HG03342 (cell line): ENCODE measurements around the gene KIF22.
"Not testable (repeated sequence)": the region's sequence is repeated elsewhere in the genome, so short reads cannot be mapped to it uniquely, and the experiment has no call there.

Experiments
- ATAC-seq: cut with Tn5 transposase; IDR thresholded peaks from one replicate; pipeline ENCODE4 v1.9.1; 2021; ENCODE audit warnings: mild to moderate bottlenecking, moderate library complexity; ENCODE audit not compliant: unreplicated experiment

Gene KIF22

DNA sequence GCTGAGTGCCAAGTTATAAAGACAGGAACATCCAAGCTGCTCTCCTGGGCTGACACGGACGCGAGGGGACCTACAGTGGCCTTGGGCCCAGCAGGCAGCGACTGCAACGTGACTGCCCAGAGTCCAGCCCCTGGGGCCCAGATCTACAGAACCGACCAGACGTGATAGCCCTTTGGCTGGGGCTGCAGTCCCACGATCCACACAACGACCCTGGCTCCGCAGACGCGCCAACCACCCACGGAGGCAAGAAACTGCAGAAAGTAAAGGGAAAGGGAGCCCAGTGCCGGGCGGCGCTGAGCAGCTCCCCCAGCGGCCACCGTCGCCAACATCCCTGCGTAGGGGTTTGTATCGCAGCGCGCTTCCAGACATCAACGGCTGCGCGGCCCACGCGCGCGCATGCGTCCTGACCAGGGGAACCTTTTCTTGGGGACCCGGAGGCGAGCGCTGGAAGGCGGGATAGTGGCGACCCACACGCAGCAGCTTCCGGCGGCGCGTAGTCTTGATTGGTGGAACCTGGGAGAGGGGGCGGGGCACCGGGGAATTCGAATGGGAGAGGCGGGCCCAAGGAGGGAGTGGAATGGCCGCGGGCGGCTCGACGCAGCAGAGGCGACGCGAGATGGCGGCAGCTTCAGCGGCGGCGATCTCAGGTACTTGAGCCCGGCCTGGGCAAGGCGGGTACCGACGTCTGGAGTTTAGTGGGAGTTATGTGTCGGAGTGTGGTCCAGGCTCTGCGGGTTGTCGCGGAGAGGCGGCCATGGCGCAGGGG is at the start of gene KIF22:
TSS of gene KIF22 (plus strand) at position 569 of the 766 bp plus-strand sequence. CDS start at position 578, 9 bp downstream.
- ATAC-seq, result peak; percentile 84

DNA sequence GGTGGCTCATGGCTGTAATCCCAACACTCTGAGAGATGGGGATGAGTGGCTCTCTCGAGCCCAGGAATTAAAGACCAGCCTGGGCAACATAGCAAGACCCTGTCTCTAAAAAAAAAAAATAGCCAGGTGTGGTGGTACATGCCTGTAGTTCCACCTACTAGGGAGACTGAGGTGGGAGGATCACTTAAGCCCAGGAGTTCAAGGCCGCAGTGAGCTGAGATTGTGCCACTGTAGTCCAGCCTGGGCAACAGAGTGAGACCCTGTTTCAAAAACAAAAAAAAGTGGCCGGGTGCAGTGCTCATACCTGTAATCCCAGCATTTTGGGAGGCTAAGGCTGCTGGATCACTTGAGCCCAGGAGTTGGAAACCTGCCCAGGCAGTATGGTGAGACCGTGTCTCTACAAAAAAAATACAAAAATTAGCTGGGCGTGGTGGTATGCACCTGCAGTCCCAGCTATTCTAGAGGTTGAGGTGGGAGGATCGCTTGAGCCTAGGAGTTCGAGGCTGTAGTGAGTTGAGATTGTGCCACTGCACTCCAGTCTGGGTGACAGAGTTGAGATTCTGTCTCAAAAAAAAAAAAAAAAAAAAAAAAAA is 47.8 kb upstream of the KIF22 start:
- ATAC-seq, result no peak

DNA sequence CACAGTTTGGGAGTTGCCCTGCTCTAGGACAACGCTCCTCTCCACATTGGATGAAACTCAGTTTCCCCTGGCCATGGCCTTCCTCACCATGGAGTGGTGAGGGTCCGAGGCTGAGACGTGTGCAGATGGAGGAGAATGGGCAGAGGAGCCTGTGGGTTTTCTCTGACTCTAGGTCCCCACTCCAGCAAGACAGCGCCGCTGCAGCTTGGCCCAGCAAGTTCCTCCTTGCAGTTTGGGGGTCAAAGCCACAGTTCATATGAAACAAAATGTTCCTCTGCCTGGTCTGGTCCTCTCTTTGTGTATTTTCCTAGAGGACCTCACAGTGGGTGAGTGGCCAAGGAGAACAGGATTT is 47.1 kb upstream of the KIF22 start:
- no peak for ATAC-seq

DNA sequence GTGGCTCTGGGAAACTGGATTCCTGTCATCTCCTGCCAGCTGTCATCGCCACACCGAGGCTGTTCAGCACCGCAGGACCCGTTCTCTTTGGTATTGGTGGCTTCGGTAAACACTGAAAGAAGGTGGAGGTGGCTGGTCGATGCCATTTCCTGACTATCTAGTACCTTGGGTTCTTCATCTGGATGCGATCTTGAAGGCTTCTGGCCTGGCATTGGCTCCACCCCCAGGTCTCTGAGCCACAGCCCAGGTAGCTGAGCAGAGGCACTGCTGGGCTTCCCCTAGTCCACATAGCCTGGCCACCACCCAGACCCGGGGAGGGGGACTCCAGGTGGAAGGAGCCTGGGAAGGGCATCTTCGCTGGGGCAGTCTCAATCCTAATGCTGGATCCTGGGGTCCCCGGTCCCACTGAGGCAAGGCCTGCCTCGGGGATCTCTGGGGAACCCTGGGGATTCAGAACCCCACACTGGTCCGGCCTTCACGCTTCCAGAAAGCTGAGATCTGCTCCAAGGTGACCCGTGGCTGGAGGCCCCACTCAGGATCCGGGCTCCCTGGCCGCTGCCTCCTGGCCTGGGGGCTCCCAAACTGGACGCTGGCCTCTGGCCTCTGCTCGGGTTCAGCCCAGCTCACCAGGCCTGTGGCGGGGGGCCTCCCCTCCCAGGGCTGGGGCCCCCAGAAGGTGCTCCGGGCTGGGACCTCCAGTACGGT is 46.6 kb upstream of the KIF22 start:
- no peak for ATAC-seq

GRCh38 chr16:29744541-29745101 is 45.9 kb upstream of the KIF22 start:
- ATAC-seq, result no peak

DNA sequence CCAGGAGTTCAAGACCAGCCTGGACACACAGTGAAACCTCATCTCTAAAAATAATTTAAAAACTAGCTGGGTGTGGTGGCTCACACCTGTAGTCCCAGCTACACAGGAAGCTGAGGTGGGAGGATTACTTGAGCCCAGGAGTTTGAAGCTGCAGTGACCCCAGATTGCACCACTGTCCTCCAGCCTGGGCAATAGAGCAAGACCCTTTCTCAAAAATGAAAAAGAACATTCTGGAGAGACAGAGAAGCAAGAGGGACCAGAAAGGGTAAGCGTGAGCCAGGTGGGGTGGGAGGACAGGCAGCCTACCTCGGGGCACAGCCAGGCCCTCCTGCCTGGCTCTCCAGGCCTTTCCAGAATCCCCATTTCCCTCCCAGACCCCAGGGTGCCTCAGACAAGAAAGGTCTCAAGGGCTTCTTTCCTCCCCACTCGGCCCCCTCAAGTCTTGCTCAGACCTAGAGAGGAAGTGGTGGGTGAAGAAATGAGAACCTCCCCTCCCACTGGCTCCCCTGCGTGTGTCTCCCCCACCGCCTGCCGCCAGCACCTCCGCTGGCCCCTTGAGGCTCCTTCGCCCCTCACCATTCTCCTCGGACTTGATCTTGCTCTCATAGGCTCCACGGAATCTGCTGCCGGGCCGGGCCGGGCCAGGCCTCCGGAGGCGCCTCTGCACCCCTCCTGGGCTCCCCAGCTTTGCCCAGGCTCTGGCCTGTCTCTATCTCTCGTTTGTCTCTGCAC is 45.3 kb upstream of the KIF22 start:
- peak; percentile 39 for ATAC-seq

DNA sequence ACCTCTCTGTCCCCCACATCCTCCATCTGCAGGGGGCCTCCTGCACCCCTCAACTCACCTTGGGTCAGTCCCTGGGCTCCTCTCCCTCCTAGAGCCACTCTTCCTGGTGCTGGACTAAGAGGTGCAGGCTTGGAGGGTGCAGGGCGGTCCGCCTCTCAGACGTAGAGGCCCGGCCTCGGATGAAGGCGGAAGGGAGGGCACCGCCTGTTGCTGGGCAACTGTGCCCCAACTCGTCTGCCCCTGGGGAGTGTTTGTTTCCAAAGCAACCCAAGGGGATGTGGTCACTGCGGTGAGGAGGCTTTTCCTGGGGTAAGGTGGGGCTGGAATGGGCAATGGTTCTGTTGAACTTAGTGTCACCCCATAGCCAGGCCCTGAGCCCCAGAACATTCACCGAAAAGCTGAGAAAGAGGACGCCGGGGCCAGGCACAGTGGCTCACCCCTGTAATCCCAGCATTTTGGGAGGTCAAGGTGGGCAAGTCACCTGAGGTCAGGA is 44.7 kb upstream of the KIF22 start, which contains the start of gene C16orf54:
TSS of gene C16orf54 (minus strand) at position 138 of the 493 bp plus-strand sequence. CDS start 1,039 bp downstream, outside the sequence.
- peak; percentile 74 for ATAC-seq

GRCh38 chr16:29746518-29746917 is 44.0 kb upstream of the KIF22 start:
- not testable (repeated sequence) for ATAC-seq

DNA sequence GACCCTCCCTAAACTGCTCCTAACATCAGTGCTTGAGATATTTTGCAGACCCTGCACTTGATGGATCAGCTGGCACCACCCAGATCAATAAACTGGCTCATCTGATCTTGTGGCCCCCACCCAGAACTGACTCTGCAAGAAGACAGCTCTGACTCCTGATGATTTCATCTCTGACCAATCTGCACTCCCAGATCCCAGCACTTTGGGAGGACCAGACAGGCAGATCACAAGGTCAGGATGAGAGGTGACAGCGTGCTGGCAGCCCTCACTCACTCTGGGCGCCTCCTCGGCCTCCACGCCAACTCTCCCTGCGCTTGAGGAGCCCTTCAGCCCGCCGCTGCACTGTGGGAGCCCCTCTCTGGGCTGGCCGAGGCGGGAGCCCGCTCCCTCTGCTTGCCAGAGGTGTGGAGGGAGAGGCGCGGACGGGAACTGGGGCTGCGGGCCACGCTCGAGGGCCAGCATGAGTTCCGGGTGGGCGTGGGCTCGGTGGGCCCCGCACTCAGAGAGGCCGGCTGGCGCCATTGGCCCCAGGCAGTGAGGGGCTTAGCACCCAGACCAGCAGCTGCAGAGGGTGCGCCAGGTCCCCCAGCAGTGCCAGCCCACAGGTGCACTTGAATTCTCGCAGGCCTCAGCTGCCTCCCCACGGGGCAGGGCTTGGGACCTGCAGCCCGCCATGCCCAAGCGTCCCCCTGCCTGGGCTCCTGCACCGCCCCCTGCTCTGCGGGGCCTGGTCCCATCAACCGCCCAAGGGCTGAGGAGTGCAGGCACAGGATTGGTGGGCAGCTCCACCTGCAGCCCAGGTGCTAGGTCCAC is 42.4 kb upstream of the KIF22 start:
- no peak for ATAC-seq

- not testable (repeated sequence) for ATAC-seq
Observed at GRCh38 chr16:29748760-29749149, 41.8 kb upstream of the KIF22 start.

DNA sequence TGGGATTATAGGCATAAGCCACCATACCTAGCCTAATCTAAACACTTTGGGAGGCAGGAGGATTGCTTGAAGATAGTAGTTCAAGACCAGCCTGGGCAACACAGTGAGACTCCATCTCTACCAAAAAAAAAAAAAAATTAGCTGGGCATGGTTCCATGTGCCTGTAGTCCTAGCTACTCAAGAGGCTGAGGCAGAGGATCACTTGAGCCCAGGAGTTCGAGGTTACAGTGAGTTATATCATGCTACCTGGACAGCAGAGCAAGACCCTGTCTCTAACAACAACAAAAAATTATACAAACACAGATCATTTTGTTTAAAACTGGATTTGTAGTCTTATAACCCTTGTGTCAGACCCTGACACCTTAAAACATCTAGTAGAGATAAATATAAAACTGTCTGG is 37.0 kb upstream of the KIF22 start:
- no peak for ATAC-seq

DNA sequence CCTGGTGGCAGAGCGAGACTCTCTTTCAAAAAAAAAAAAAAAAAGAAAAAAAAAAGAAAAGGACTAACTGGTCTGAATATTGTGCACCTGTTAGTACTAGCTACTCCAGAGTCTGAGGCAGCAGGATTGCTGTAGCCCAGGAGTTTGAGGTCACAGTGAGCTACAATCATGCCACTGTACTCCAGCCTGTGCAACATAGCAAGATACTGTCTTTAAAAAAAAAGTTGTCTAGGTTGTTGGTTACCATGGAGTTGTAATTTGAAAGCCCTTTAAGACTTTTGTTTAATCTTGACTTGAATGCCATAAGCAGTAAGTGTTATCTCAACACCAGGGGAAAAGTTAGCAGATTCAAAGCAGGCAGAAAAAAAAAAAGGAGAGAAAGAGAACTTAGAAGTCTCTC is 33.9 kb upstream of the KIF22 start:
- ATAC-seq, result no peak

DNA sequence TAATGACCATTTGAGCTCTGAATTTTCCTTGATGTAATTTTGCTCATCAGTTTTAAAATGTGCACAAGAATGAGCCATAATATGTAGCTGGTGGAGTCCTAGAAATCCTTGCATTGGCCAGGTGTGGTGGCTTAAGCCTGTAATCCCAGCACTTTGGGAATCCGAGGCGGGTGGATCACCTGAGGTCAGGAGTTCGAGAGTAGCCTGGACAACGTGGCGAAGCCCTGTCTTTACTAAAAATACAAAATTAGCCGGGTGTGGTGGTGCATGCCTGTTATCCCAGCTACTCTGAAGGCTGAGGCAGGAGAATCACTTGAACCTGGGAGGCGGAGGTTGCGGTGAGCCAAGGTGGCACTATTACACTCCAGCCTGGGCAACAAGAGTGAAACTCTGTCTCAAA is 33.5 kb upstream of the KIF22 start:
- ATAC-seq, result not testable (repeated sequence)

DNA sequence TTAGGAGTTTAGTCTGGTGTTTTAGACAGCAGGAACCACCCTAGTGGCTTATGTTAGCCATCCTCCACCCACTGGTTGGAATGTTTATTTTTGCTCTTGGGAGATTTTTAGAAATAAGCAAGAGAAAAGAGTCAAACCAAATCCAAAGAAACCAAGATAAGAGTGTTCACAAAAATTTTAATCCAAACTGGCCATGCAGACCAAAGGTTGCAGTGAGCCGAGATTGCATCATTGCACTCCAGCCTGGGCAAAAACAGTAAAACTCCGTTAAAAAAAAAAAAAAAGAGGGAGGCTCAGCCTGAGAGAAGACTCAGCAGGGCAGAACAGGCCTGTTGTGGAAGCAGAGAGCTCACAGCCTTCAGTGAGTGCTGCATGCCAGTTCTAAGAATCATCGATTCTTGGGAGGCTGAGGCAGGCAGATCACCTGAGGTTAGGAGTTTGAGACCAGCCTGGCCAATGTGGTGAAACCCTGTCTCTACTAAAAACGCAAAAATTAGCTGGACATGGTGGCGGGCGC is 32.5 kb upstream of the KIF22 start:
- no peak for ATAC-seq

DNA sequence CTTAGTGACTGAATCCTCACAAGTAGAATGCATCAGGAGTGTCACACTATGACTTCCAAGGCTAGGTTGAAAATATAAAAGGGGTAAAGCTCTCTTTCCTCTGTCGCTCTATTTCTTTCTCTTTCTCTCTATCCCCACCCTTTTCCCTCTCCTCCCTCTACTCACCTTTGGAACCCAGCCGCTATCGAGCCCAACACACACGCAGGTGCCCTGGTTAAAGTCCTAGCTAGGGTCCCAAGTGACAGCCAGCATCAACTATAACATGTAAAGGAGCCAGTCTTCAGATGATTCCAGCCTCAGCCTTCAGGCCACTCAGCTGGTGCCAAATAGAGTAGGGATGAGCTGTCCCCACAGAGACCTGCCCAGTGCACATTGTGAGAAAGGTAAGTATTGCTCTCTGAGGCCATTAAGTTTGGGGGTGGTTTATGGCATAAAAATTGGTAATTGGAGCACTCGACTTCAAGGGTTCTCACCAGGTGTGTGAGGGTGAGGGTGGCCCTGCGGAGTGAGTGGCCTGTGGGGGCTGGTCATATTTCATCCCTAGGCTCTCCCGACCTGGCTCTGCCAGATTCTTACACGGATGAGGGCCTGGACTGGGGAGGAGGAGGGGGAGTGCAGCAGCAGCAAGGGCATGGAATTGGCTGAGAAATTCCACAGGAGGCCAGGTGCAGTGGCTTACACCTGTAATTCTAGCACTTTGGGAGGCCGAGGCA is 29.8 kb upstream of the KIF22 start:
- no peak for ATAC-seq

- ATAC-seq, result not testable (repeated sequence)
Observed at GRCh38 chr16:29761280-29761651, 29.3 kb upstream of the KIF22 start.

GRCh38 chr16:29761882-29762281 is 28.7 kb upstream of the KIF22 start:
- ATAC-seq, result no peak

DNA sequence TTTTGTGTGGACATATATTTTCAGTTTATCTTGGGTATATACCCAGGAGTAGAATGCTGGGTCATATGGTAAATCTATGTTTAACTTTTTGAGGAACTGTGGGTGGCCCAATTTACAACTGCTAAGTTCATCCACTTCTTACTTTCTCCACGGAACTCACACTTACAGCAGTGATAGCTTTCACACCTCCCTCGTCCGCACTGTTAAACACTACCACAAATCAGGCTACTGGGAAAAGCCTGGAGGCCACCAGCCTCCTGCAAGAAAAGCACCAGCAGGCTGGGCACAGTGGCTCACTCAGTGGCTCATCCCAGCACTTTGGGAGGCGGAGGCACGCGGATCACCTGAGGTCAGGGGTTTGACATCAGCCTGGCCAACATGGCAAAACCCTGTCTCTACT is 27.2 kb upstream of the KIF22 start:
- no peak for ATAC-seq
